GM21723 (cell line): Measurements from ENCODE around the gene OR8K3.

Experiments
- ATAC-seq: cut with Tn5 transposase; IDR thresholded peaks from one replicate; pipeline ENCODE4 v1.9.1; 2021; ENCODE audit warnings: mild to moderate bottlenecking, moderate library complexity; ENCODE audit not compliant: unreplicated experiment

OR8K3 gene

GRCh38 chr11:56314844-56315243 lies at the start of gene OR8K3:
Gene OR8K3 (plus strand): TSS chr11:56315144. CDS start chr11:56318307, 3,163 bp downstream.
- ATAC-seq = no peak

GRCh38 chr11:56271092-56271491 lies 43.9 kb upstream of the OR8K3 start:
- ATAC-seq = no peak

DNA sequence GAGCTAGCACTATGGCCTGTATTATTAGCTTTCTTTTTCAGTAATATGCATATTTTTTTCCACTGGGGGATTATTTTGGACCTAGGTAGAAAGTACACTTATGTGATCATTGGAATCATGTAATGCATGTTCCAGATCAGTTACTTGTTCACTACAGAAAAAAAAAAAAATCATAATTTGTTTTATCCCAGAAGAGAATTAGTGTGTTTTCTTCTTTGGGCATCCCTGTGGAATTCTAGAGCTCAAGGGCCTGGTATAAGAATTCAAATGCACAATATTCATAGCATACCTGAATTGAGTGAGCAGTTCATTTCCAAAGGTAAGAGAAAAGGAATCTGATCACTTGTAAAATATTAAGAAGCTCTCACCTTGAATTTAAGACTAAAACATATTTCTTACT lies 41.1 kb upstream of the OR8K3 start, which contains the start of gene OR5T1:
Gene OR5T1 (plus strand): TSS at position 301 of the 400 bp plus-strand sequence. CDS start 1,485 bp downstream, outside the sequence.
- ATAC-seq = no peak

- ATAC-seq = no peak
Observed at GRCh38 chr11:56292154-56292553, 22.8 kb upstream of the OR8K3 start, which contains the start of gene OR8H1. Gene OR8H1 (minus strand): TSS chr11:56292254. CDS start chr11:56291062, 1,192 bp downstream.

- no peak for ATAC-seq
Observed at GRCh38 chr11:56296898-56297297, 18.0 kb upstream of the OR8K3 start.

DNA sequence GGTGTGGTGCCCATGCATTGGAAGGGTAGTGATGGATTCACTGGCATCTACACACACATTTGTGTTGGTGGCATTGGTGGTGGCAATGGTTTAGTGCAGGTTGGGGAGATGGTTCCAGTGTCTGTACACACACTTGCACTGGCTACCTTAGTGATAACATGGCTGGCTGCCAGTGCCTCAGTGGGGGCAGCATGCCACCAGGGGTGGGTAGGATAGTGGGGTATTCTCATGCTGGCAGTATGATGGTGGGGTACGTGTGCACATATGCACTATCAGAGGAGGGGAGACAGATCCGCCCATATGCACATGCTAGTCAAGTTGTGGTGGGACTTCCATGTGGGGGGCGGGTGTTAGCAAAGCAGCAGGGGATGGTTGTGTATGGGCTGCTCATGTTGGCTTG lies 7.1 kb upstream of the OR8K3 start:
- no peak for ATAC-seq

DNA sequence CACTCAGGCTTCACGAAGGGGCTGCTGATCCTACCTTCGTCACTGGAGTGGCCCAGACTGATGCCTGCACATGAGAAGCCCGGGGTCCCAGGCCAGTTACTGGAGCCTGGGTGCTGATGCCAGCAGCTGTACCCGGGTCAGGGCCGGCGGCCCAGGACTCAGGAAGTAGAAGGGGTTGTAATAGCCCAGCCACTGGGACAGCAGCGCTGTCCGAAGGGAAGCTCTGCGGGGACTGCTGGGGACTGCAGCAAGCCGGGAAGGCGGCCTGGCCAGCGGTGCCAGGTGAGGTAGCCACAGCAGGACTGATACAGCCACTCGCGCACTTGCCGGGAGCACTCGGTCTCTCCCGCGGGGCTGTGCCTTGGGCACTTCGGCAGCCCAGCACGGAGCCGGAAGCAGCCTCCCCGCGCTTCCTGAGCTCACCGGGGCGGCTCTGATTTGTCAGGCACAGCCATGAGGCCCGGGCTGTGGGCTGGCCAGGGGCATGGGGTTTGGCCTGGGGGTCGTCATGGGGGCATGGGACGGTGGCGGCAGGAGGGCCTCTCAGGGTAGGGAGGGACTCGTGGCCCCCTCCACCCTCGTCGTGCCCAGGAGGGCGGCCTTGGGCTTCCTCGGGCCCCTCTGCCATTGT lies 17.0 kb downstream of the OR8K3 start:
- no peak for ATAC-seq

DNA sequence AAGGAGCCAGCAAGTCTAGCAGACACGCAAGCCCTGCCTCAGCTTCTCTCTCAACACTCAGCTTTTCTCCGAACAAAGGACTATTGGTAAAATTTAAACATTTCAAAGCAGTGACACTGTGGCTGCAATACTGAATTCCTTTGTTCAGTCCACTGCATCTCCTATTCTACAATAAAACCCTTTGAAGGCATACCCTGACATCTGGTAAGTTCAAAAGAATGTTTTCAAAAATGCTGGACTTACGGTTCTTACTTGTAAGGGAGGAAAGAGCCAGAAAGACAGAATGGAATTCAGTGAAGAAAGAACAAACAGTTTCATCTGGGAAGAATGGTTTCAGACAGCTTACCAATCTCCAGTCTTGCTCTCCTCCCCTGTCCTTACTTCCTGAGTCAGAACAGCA lies 18.2 kb downstream of the OR8K3 start:
- no peak for ATAC-seq

GRCh38 chr11:56340289-56340688 lies 25.3 kb downstream of the OR8K3 start:
- ATAC-seq = no peak

DNA sequence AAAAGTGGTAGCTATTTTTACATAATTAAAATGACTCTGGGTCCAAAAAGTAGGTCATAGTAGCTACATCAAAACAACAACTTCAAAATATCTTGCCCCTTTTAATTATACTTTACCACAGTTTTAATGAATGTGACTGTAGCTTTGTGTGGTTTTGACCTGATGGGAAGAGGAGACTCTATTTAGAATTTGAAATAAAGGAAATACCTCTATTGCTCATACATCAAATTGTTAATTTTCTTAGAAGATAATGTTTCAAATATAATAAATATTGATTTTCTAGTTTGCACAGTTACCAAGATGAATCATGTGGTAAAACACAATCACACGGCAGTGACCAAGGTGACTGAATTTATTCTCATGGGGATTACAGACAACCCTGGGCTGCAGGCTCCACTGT lies 30.8 kb downstream of the OR8K3 start, which contains the start of gene OR8K1:
Gene OR8K1 (plus strand): TSS at position 301 of the 400 bp plus-strand sequence. CDS start 0 bp downstream, at position 301.
- no peak for ATAC-seq

DNA sequence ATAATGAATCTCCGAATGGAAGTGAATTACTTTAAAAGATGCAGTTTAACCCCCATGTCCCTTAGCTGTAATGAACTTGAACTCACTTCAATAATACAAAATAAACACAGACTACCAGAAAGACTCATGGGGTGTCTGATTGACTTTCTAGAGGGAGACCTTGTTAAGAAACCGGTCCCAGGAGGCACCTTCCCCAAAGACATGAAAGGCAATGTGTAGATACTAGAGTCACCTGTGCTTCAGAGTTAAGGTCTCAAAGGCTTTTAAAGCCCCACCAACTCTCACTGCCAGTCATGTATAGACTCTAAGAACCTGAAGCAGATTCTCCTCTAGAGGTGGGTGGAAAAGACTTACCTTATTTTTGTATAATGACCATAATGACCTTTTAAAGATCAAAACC lies 39.0 kb downstream of the OR8K3 start, which contains the start of gene OR8J1:
Gene OR8J1 (plus strand): TSS at position 301 of the 400 bp plus-strand sequence. CDS start 5,956 bp downstream, outside the sequence.
- no peak for ATAC-seq
